ENCODE measurements around the gene KNTC1.

KNTC1 gene

GRCh38 chr12:122519418-122519817, 7.6 kb upstream of the KNTC1 start:
- no peak overlapping the region for H3K4me2 ChIP-seq (ENCODE audit: low read length)
- H3K4me1 ChIP-seq: peaks cover 5% of the 10 kb centered on the region
- no peak overlapping the region for H3K4me3 ChIP-seq (ENCODE audit: low read depth, low read length)
- H3K79me2 ChIP-seq: peaks cover 42% of the 10 kb centered on the region
- H2AFZ ChIP-seq: no peak overlapping the region
- H3K27me3 ChIP-seq (ENCODE audit: control insufficient read depth, insufficient read depth, low read length): no peaks in the 10 kb centered on the region
- H3K36me3 ChIP-seq (ENCODE audit: control insufficient read depth, insufficient read depth, low read length): no peaks in the 10 kb centered on the region
- H3K27ac ChIP-seq: no peak overlapping the region
- no peak overlapping the region for H3K9ac ChIP-seq
- TF ChIP-seq, protein P1, sequence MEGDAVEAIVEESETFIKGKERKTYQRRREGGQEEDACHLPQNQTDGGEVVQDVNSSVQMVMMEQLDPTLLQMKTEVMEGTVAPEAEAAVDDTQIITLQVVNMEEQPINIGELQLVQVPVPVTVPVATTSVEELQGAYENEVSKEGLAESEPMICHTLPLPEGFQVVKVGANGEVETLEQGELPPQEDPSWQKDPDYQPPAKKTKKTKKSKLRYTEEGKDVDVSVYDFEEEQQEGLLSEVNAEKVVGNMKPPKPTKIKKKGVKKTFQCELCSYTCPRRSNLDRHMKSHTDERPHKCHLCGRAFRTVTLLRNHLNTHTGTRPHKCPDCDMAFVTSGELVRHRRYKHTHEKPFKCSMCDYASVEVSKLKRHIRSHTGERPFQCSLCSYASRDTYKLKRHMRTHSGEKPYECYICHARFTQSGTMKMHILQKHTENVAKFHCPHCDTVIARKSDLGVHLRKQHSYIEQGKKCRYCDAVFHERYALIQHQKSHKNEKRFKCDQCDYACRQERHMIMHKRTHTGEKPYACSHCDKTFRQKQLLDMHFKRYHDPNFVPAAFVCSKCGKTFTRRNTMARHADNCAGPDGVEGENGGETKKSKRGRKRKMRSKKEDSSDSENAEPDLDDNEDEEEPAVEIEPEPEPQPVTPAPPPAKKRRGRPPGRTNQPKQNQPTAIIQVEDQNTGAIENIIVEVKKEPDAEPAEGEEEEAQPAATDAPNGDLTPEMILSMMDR (IDR thresholded peaks at IDR 0.05): no peak
- H3K9me3 ChIP-seq (ENCODE audit: control insufficient read depth, low read length): no peaks in the 10 kb centered on the region

DNA sequence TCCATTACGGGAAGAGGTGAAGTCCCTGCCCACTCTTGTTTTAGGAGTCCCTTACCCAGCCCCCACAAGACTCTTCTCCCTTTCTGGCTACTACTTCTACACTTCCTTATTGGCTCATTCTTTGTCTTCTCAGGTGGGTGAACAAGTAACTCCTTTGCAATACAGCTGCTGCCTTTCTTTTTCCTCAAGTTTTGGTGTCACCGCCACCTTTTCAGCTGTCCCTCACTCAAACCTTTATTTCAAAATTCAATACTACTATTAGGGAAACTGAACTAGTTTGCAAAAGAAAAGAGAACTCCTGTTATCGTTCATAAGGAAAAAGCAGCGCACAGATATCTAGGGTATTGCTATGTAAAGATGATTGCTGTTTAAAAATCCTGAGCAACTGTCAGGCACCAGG, 6.4 kb upstream of the KNTC1 start:
- H3K4me1 ChIP-seq: peaks cover 5% of the 10 kb centered on the region
- no peak overlapping the region for H2AFZ ChIP-seq
- H3K4me2 ChIP-seq (ENCODE audit: low read length): no peak overlapping the region
- H3K4me3 ChIP-seq (ENCODE audit: low read depth, low read length): no peak overlapping the region
- H3K9ac ChIP-seq: no peak overlapping the region
- H3K9me3 ChIP-seq (ENCODE audit: control insufficient read depth, low read length): no peaks in the 10 kb centered on the region
- TF ChIP-seq, protein P1 (IDR thresholded peaks at IDR 0.05): no peak
- peaks cover 51% of the 10 kb centered on the region for H3K79me2 ChIP-seq
- H3K27ac ChIP-seq: no peak overlapping the region
- no peaks in the 10 kb centered on the region for H3K36me3 ChIP-seq (ENCODE audit: control insufficient read depth, insufficient read depth, low read length)
- H3K27me3 ChIP-seq (ENCODE audit: control insufficient read depth, insufficient read depth, low read length): no peaks in the 10 kb centered on the region

DNA sequence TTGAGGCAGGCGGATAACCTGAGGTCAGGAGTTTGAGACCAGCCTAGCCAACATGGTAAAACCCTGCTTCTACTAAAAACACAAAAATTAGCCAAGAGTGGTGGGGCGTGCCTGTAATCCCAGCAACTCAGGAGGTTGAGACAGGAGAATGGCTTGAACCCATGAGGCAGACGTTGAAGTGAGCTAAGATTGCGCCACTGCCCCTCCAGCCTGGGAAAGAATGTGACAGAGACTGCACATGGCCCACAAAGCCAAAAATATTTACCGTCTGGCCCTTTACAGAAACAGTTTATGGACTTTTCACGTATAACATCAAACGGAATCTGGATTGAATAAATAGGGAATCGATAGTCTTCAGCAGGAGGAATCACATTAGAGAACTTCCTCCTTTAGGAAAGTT, 3.8 kb upstream of the KNTC1 start:
- Histone ChIP-seq H3K4me2 (ENCODE audit: low read length) (peak overlapping the region; percentile 46), H3K27me3 (ENCODE audit: control insufficient read depth, insufficient read depth, low read length) (no peaks in the 10 kb centered on the region), H3K4me1 (peaks cover 5% of the 10 kb centered on the region), H3K4me3 (ENCODE audit: low read depth, low read length) (no peak overlapping the region), H2AFZ (no peak overlapping the region), H3K27ac (no peak overlapping the region), H3K9me3 (ENCODE audit: control insufficient read depth, low read length) (no peaks in the 10 kb centered on the region), H3K9ac (no peak overlapping the region), H3K36me3 (ENCODE audit: control insufficient read depth, insufficient read depth, low read length) (no peaks in the 10 kb centered on the region), H3K79me2 (peaks cover 44% of the 10 kb centered on the region)
- TF ChIP-seq, protein P1 (IDR thresholded peaks at IDR 0.05): no peak

DNA sequence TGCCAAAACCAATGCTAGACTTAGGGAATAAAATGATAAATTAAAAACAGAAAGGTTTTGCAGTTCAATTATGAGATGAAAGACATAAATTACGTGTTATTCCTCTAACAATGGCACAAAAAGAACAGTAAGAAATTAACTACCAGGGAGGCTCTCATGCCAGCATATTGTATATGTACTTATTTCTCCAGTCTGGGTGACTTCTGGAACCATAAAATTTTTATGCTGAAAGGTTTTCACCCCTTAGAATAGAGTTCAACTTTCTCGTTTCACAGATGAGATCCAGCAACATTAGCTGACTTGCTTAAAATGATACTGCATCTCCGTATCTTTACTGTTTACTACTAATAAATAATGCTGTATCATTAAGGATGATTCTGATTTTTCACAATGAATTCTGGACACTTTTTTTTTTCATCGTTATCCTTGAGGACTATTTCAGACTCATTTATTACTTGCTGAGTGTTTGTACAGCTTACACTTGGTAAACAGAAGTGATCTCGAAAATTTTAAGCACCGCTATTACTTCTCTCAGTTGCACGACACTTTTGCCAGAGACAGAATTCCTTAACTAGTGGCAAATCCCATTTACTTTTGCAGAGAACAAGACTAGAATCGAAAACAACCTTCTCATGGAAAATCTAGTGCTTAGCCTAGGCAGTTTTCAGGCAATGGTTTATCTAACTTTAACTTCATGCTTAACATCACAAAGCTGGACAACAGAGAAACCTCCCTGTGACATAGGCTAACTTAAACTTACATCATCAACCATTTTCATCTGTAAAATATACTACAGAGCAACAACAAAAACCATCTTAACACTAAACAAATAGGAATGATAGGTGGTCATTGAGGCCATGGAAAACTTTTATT, 3.0 kb upstream of the KNTC1 start:
- Histone ChIP-seq H3K36me3 (ENCODE audit: control insufficient read depth, insufficient read depth, low read length) (no peaks in the 10 kb centered on the region), H3K4me1 (peaks cover 5% of the 10 kb centered on the region), H3K9me3 (ENCODE audit: control insufficient read depth, low read length) (no peaks in the 10 kb centered on the region), H3K27ac (peak overlapping the region; percentile 33), H3K79me2 (peaks cover 43% of the 10 kb centered on the region), H3K9ac (no peak overlapping the region), H3K4me3 (ENCODE audit: low read depth, low read length) (peak overlapping the region; percentile 21), H2AFZ (no peak overlapping the region), H3K27me3 (ENCODE audit: control insufficient read depth, insufficient read depth, low read length) (no peaks in the 10 kb centered on the region), H3K4me2 (ENCODE audit: low read length) (peak overlapping the region; percentile 55)
- TF ChIP-seq, protein P1 (IDR thresholded peaks at IDR 0.05): no peak
